Skin of body (tissue), 2 donors: ENCODE data around the gene CPTP. TPM values are rescaled to one million over a fixed set of nuclear protein-coding genes. Genes with fewer than 3 reads are reported as not detected.
"Not testable (repeated sequence)": the region's sequence is repeated elsewhere in the genome, so short reads cannot be mapped to it uniquely, and the experiment has no call there.

Experiments used
- DNase-seq: peaks from one replicate; lab custom pipeline; 2025; lab: John Stamatoyannopoulos, UW
- total RNA-seq: library from RNA; depleted of rRNA; stranded (reverse); fragments of >200 nt; gene quantifications from one replicate; pipeline ENCODE4 v1.2.3, GENCODE V29; 2014

The CPTP gene
- total RNA-seq, 1 donor from 2014 or later, result 8.7 TPM

DNA sequence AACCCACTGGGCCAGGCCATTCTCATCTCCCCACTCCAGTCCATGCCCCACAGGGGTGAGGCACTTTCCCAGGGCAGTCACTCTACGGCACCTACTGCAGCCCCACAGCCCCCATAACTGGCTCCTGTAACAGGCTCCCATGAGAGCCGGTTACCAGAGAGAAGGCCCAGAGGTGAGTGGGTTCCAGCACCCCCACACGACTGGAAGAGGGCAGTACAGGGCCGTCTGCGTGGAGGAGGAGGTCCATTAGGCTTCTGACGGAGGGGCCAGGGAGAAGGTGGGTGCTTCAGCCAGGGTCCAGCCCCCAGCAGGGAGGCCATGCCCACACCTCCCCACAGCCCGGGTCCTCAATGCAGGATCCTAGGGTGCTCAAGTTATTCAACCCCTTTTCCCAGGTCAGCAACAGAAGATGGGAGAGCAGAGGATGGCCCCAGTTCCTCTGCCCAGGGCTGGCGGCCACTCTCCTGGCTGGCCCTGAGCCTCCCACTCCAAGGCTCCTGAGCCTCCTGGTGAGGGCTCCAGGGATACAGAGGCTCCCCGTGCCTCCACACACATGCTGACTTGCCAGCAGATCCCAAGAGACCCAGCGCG, 18.4 kb upstream of the CPTP start:
- no peak for DNase-seq

DNA sequence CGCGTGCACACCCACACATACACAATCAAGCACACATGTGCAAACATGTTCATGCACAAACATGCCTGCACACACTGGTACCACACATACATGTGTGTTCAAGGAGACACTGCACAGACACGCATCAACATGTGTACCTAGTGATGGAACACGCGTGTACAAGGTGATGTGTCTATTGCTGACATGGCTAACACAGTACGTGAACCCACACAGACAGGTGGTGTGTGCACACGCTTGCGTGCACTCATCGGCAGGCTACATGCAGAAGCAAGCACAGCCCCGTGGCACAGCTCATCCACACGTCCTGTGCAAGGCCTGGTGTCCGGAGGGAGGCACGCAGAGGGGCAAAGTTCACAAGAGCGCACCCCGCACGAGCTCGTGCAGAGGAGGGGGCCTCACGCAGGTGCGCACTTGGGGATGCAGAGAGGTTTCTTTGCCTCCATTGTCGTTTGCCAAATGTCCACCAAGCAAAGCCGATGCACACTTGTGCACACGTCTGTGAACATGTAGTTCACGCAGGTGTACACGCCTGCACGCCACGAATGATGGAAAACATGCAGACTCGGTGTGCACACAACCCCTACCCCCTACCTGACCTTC, 17.8 kb upstream of the CPTP start:
- no peak for DNase-seq

GRCh38 chr1:1307261-1307922, 17.2 kb upstream of the CPTP start:
- no peak for DNase-seq

GRCh38 chr1:1307923-1308755, 16.5 kb upstream of the CPTP start, which contains the start of the genes ACAP3 and PUSL1:
Gene ACAP3 (minus strand): TSS chr1:1307930. CDS start chr1:1307815, 115 bp downstream.
Gene PUSL1 (plus strand): TSS chr1:1308597. CDS start chr1:1308644, 47 bp downstream.
- peak; percentile 92 for DNase-seq

DNA sequence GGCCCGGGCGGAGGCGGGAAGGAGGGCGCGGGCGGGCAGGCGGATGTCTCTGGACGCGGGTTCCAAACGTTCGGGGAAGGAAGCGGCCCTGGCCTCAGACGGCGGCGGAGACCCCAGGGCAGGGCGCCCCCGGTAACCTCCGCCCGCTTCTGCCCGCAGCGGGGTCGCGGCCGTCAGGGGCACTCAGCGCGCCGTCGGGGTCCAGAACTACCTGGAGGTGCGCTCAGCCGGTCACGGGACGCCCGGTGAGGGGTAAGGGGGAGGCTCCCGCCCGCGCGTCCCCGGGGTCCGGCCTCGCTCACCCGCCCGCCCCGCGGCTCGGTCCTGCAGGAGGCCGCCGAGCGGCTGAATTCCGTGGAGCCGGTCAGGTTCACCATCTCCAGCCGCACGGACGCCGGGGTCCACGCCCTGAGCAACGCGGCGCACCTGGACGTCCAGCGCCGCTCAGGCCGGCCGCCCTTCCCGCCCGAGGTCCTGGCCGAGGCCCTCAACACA, 15.8 kb upstream of the CPTP start:
- no peak for DNase-seq

GRCh38 chr1:1309251-1310108, 15.1 kb upstream of the CPTP start:
- no peak for DNase-seq

DNA sequence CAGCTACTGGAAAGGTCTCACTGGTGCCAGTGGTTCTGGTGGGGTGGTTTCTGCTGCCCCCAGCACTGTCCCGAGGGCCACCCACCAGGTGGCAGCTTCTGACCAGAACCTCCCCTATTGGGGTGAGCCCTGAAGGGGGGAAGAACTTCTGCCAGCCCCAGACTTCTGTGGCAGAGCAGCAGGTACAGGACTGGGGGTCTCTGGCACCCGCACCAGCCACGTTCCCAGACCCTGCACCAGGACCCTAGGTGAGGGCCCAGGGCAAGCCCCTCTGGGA, 14.6 kb upstream of the CPTP start:
- no peak for DNase-seq

- DNase-seq, result no peak
These were observed 14.0 kb upstream of the CPTP start for GRCh38 chr1:1310476-1311053.

- no peak for DNase-seq
These were observed 13.2 kb upstream of the CPTP start for GRCh38 chr1:1311107-1312104.

- DNase-seq, result no peak
These were observed 11.9 kb upstream of the CPTP start for GRCh38 chr1:1312450-1313314.

- no peak for DNase-seq
These were observed 10.9 kb upstream of the CPTP start for GRCh38 chr1:1313500-1314236.

GRCh38 chr1:1314237-1314586, 10.4 kb upstream of the CPTP start:
- no peak for DNase-seq

- DNase-seq, result no peak
These were observed 9.8 kb upstream of the CPTP start for GRCh38 chr1:1314678-1315335.

- no peak for DNase-seq
These were observed 9.1 kb upstream of the CPTP start for GRCh38 chr1:1315435-1315954.

GRCh38 chr1:1316199-1316598, 8.4 kb upstream of the CPTP start:
- not testable (repeated sequence) for DNase-seq

GRCh38 chr1:1317420-1317819, 7.2 kb upstream of the CPTP start:
- DNase-seq, result no peak

- DNase-seq, result no peak
These were observed 6.4 kb upstream of the CPTP start for GRCh38 chr1:1318131-1318652.
